HEK293 (cell line): ENCODE measurements around the gene BTG4.

Source experiments
- CTCF ChIA-PET: fragments of 350-600 bp; formaldehyde crosslinking; extraction: SDS; loops from one replicate; lab custom pipeline; 2021; ENCODE audit warnings: antibody characterized with exemption; lab: Yijun Ruan, JAX
- POLR2A ChIA-PET: fragments of 300-600 bp; formaldehyde crosslinking; extraction: SDS; loops from one replicate; lab custom pipeline; 2020; ENCODE audit warnings: antibody characterized with exemption, inconsistent platforms; lab: Yijun Ruan, JAX
- H3K27ac ChIP-seq: fragments of 200-500 bp; sonication (Bioruptor generic); 2 replicates; pipeline ENCODE4 v1.5.1; 2014; ENCODE audit warnings: low read depth, low read length, control low read depth, inconsistent platforms; ENCODE audit errors: extremely low read depth
- H3K36me3 ChIP-seq, 2 experiments: fragments of 200-500 bp in 1 of 2; sonication (Bioruptor generic) in 1 of 2; 1 replicate in 1 of 2; 2 replicates in 1 of 2; pipeline ENCODE4 v1.5.1; 2014 to 2017; ENCODE audit warnings: inconsistent platforms in 2 of 2, low read length in 2 of 2; ENCODE audit not compliant: control insufficient read depth in 2 of 2, insufficient read depth in 1 of 2
- H3K4me1 ChIP-seq: fragments of 200-500 bp; sonication (Bioruptor generic); 2 replicates; pipeline ENCODE4 v1.5.1; 2014; ENCODE audit warnings: mild to moderate bottlenecking, low read length, inconsistent platforms; ENCODE audit not compliant: control insufficient read depth, insufficient read depth
- H3K4me3 ChIP-seq: 2 replicates; pipeline ENCODE4 v1.5.1; 2011; ENCODE audit warnings: low read depth, mild to moderate bottlenecking, control low read depth, low read length, moderate library complexity
- H3K9me3 ChIP-seq: fragments of 200-500 bp; sonication (Bioruptor generic); 2 replicates; pipeline ENCODE4 v1.5.1; 2014; ENCODE audit warnings: low read depth, low read length, inconsistent platforms; ENCODE audit not compliant: control insufficient read depth, insufficient read depth
- GLIS1 ChIP-seq: fragments of 450-650 bp; formaldehyde crosslinking; IDR thresholded peaks from 2 replicates; pipeline ENCODE4 v1.5.1; 2016; ENCODE audit warnings: missing biosample characterization, missing genetic modification characterization
- OVOL3 ChIP-seq: fragments of 450-650 bp; formaldehyde crosslinking; IDR thresholded peaks from 2 replicates; pipeline ENCODE4 v1.5.1; 2016; ENCODE audit warnings: missing biosample characterization, missing genetic modification characterization
- PRDM4 ChIP-seq: fragments of 450-650 bp; formaldehyde crosslinking; IDR thresholded peaks from 2 replicates; pipeline ENCODE4 v1.5.1; 2017; ENCODE audit warnings: missing biosample characterization, missing genetic modification characterization
- TRIM28 ChIP-seq: IDR thresholded peaks from 2 replicates; pipeline ENCODE4 v1.6.1; 2011; ENCODE audit warnings: low read length, control low read depth, borderline replicate concordance
- WT1 ChIP-seq: fragments of 450-650 bp; formaldehyde crosslinking; IDR thresholded peaks from 2 replicates; pipeline ENCODE4 v1.5.1; 2016; ENCODE audit warnings: missing biosample characterization, missing genetic modification characterization
- ZBTB11 ChIP-seq: fragments of 450-650 bp; formaldehyde crosslinking; conservative IDR thresholded peaks from 2 replicates; pipeline ENCODE4 v1.5.1; 2016; ENCODE audit warnings: low read depth, missing biosample characterization, missing genetic modification characterization
- ZBTB8A ChIP-seq: fragments of 450-650 bp; formaldehyde crosslinking; IDR thresholded peaks from 2 replicates; pipeline ENCODE4 v1.5.1; 2016; ENCODE audit warnings: missing biosample characterization, missing genetic modification characterization
- ZNF16 ChIP-seq: fragments of 450-650 bp; formaldehyde crosslinking; IDR thresholded peaks from 2 replicates; pipeline ENCODE4 v1.5.1; 2016; ENCODE audit warnings: low read depth, missing biosample characterization, missing genetic modification characterization
- ZNF2 ChIP-seq: fragments of 450-650 bp; formaldehyde crosslinking; IDR thresholded peaks from 2 replicates; pipeline ENCODE4 v1.5.1; 2016; ENCODE audit warnings: missing biosample characterization, missing genetic modification characterization
- ZNF239 ChIP-seq: fragments of 450-650 bp; formaldehyde crosslinking; IDR thresholded peaks from 2 replicates; pipeline ENCODE4 v1.5.1; 2016; ENCODE audit warnings: missing biosample characterization, missing genetic modification characterization
- ZNF280C ChIP-seq: fragments of 450-650 bp; formaldehyde crosslinking; IDR thresholded peaks from 2 replicates; pipeline ENCODE4 v1.5.1; 2016; ENCODE audit warnings: missing biosample characterization, missing genetic modification characterization
- ZNF341 ChIP-seq: fragments of 450-650 bp; formaldehyde crosslinking; IDR thresholded peaks from 2 replicates; pipeline ENCODE4; 2016; ENCODE audit warnings: low read depth, missing biosample characterization, missing genetic modification characterization
- ZNF350 ChIP-seq: fragments of 450-650 bp; formaldehyde crosslinking; IDR thresholded peaks from 2 replicates; pipeline ENCODE4 v1.5.0; 2017; ENCODE audit warnings: missing biosample characterization, mild to moderate bottlenecking, missing genetic modification characterization
- ZNF426 ChIP-seq: fragments of 450-650 bp; formaldehyde crosslinking; IDR thresholded peaks from 2 replicates; pipeline ENCODE4 v1.5.1; 2017; ENCODE audit warnings: missing biosample characterization, missing genetic modification characterization, mild to moderate bottlenecking, inconsistent platforms, moderate library complexity
- ZNF549 ChIP-seq: fragments of 450-650 bp; IDR thresholded peaks from 2 replicates; pipeline ENCODE4 v1.5.1; 2018; ENCODE audit warnings: missing biosample characterization, missing genetic modification characterization, mild to moderate bottlenecking, inconsistent platforms, moderate library complexity
- ZNF585B ChIP-seq: fragments of 450-650 bp; formaldehyde crosslinking; IDR thresholded peaks from 2 replicates; pipeline ENCODE4 v1.5.1; 2016; ENCODE audit warnings: missing biosample characterization, missing genetic modification characterization
- ZNF654 ChIP-seq: fragments of 450-650 bp; formaldehyde crosslinking; IDR thresholded peaks from 2 replicates; pipeline ENCODE4 v1.5.1; 2016; ENCODE audit warnings: low read depth, missing biosample characterization, missing genetic modification characterization
- ZNF707 ChIP-seq: fragments of 450-650 bp; formaldehyde crosslinking; IDR thresholded peaks from 2 replicates; pipeline ENCODE4 v1.5.1; 2016; ENCODE audit warnings: missing biosample characterization, missing genetic modification characterization
- ZNF777 ChIP-seq: fragments of 450-650 bp; formaldehyde crosslinking; IDR thresholded peaks from 2 replicates; pipeline ENCODE4 v1.5.1; 2017; ENCODE audit warnings: missing biosample characterization, missing genetic modification characterization, borderline replicate concordance
- TF ChIP-seq, protein P1 (sequence below): fragments of 450-650 bp; formaldehyde crosslinking; IDR thresholded peaks from 2 replicates; pipeline ENCODE4 v1.5.1; 2016; ENCODE audit warnings: missing biosample characterization, missing genetic modification characterization
- TF ChIP-seq, protein P2 (sequence below): fragments of 450-650 bp; formaldehyde crosslinking; IDR thresholded peaks from 2 replicates; pipeline ENCODE4 v1.5.1; 2016; ENCODE audit warnings: missing biosample characterization, missing genetic modification characterization
- TF ChIP-seq, protein P3 (sequence below): fragments of 450-650 bp; IDR thresholded peaks from 2 replicates; pipeline ENCODE4 v1.5.1; 2018; ENCODE audit warnings: missing biosample characterization, missing genetic modification characterization

Gene BTG4

GRCh38 chr11:111469200-111469599 lies 43.0 kb downstream of the BTG4 start:
- Histone ChIP-seq H3K4me1 (no peaks in the 10 kb centered on the region), H3K9me3 (no peaks in the 10 kb centered on the region), H3K36me3 (no peaks in the 10 kb centered on the region)
- POLR2A ChIA-PET = no interaction called here
- TF ChIP-seq TRIM28 (no peak), ZNF350 (tag by site-specific recombination) (no peak), ZNF549 (tag by site-specific recombination) (no peak), ZNF654 (tag by site-specific recombination) (no peak), ZNF777 (no peak), ZNF585B (tag by site-specific recombination) (no peak), OVOL3 (tag by site-specific recombination) (no peak), ZBTB8A (tag by site-specific recombination) (no peak), ZBTB11 (no peak), ZNF280C (tag by site-specific recombination) (no peak), ZNF239 (tag by site-specific recombination) (no peak), ZNF341 (tag by site-specific recombination) (no peak)
- TF ChIP-seq, protein P1, sequence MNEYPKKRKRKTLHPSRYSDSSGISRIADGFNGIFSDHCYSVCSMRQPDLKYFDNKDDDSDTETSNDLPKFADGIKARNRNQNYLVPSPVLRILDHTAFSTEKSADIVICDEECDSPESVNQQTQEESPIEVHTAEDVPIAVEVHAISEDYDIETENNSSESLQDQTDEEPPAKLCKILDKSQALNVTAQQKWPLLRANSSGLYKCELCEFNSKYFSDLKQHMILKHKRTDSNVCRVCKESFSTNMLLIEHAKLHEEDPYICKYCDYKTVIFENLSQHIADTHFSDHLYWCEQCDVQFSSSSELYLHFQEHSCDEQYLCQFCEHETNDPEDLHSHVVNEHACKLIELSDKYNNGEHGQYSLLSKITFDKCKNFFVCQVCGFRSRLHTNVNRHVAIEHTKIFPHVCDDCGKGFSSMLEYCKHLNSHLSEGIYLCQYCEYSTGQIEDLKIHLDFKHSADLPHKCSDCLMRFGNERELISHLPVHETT (tag by site-specific recombination) = no peak
- TF ChIP-seq, protein P2, sequence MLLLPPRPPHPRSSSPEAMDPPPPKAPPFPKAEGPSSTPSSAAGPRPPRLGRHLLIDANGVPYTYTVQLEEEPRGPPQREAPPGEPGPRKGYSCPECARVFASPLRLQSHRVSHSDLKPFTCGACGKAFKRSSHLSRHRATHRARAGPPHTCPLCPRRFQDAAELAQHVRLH (tag by site-specific recombination) = no peak
- TF ChIP-seq, all 188 proteins: peak for 0
- Histone ChIP-seq H3K4me3 (no peak overlapping the region), H3K27ac (no peak overlapping the region)
- CTCF ChIA-PET = no interaction called here

DNA sequence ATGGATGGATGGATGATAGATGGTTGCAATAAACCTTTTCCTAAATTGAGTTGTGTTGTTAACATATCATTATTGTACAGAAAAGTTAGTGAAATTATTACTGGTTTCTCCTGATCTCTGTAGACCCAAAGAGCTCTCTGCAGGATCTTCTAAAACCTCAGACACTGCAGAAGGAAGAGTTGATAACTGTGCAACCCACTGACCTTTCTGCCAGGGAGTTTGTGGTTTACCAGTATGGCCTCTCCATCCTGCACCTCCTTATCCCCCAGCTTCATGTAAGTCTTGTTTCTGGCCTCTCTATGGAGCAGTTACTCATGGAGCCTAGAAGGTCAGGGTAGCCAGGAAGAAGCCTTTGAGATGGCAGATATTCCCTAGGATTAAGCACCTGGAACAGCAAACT lies 45.6 kb downstream of the BTG4 start:
- Histone ChIP-seq H3K9me3 (no peaks in the 10 kb centered on the region), H3K4me3 (no peak overlapping the region), H3K4me1 (no peaks in the 10 kb centered on the region), H3K27ac (no peak overlapping the region), H3K36me3 (no peaks in the 10 kb centered on the region)
- TF ChIP-seq, protein P3, sequence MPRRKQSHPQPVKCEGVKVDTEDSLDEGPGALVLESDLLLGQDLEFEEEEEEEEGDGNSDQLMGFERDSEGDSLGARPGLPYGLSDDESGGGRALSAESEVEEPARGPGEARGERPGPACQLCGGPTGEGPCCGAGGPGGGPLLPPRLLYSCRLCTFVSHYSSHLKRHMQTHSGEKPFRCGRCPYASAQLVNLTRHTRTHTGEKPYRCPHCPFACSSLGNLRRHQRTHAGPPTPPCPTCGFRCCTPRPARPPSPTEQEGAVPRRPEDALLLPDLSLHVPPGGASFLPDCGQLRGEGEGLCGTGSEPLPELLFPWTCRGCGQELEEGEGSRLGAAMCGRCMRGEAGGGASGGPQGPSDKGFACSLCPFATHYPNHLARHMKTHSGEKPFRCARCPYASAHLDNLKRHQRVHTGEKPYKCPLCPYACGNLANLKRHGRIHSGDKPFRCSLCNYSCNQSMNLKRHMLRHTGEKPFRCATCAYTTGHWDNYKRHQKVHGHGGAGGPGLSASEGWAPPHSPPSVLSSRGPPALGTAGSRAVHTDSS (tag by site-specific recombination) = no peak
- TF ChIP-seq ZNF426 (no peak), ZNF16 (tag by site-specific recombination) (no peak), GLIS1 (tag by site-specific recombination) (no peak), TRIM28 (no peak), ZNF2 (tag by site-specific recombination) (no peak), ZNF707 (tag by site-specific recombination) (no peak), WT1 (tag by site-specific recombination) (no peak), PRDM4 (tag by site-specific recombination) (no peak)
- ChIA-PET POLR2A (no interaction called here), CTCF (no interaction called here)
